Endodermal cell (in vitro differentiated cells): ENCODE data around the gene CISD1. TPM values are rescaled to one million over a fixed set of nuclear protein-coding genes. Genes with fewer than 3 reads are reported as not detected.
A peak's percentile ranks its signal among the peaks of the same experiment; 100 is the strongest.
"Not testable (repeated sequence)": the region's sequence is repeated elsewhere in the genome, so short reads cannot be mapped to it uniquely, and the experiment has no call there.

Experiments used
- DNase-seq: peaks from one replicate; pipeline ENCODE4 v3.0.0-alpha.2; 2017
- H3K27ac ChIP-seq: 2 replicates; pipeline ENCODE4 v1.5.1; 2013; ENCODE audit warnings: mild to moderate bottlenecking, low read depth, low read length, moderate library complexity
- H3K27me3 ChIP-seq: 2 replicates; pipeline ENCODE4 v1.6.1; 2013; ENCODE audit warnings: mild to moderate bottlenecking, low read length, moderate library complexity; ENCODE audit not compliant: insufficient read depth, control insufficient read depth, poor library complexity, severe bottlenecking
- H3K36me3 ChIP-seq: 2 replicates; pipeline ENCODE4 v1.7.0; 2013; ENCODE audit warnings: mild to moderate bottlenecking, low read length, moderate library complexity; ENCODE audit not compliant: control insufficient read depth, insufficient read depth
- H3K4me1 ChIP-seq: one replicate; pipeline ENCODE4 v1.7.0; 2013; ENCODE audit warnings: low read length; ENCODE audit not compliant: control insufficient read depth, insufficient read depth
- H3K4me3 ChIP-seq: 2 replicates; pipeline ENCODE4 v1.5.1; 2013; ENCODE audit warnings: mild to moderate bottlenecking, low read length, moderate library complexity
- H3K9ac ChIP-seq: 2 replicates; pipeline ENCODE4 v1.6.1; 2013; ENCODE audit warnings: mild to moderate bottlenecking, low read length, moderate library complexity; ENCODE audit not compliant: poor library complexity, severe bottlenecking; ENCODE audit errors: extremely low read depth
- H3K9me3 ChIP-seq: 2 replicates; pipeline ENCODE4 v1.6.1; 2013; ENCODE audit warnings: mild to moderate bottlenecking, low read length, moderate library complexity; ENCODE audit not compliant: control insufficient read depth
- H3K27ac Mint-ChIP-seq: 2 replicates; pipeline ENCODE4 v1.8.0; 2020; ENCODE audit warnings: mixed read lengths
- H3K27me3 Mint-ChIP-seq: 2 replicates; pipeline ENCODE4 v1.8.0; 2021; ENCODE audit warnings: mild to moderate bottlenecking, mixed read lengths; ENCODE audit not compliant: insufficient read depth
- H3K36me3 Mint-ChIP-seq: 2 replicates; pipeline ENCODE4 v1.8.0; 2020; ENCODE audit warnings: low read depth, mixed read lengths
- H3K4me1 Mint-ChIP-seq: 2 replicates; pipeline ENCODE4 v1.8.0; 2020; ENCODE audit warnings: mixed read lengths
- H3K4me3 Mint-ChIP-seq: 2 replicates; pipeline ENCODE4 v1.8.0; 2020; ENCODE audit warnings: mild to moderate bottlenecking, moderate library complexity, mixed read lengths
- H3K9me3 Mint-ChIP-seq: 2 replicates; pipeline ENCODE4 v1.8.0; 2020; ENCODE audit warnings: mild to moderate bottlenecking, mixed read lengths
- CTCF ChIP-seq: fragments of 200-600 bp; sonication (generic); conservative IDR thresholded peaks from 2 replicates; pipeline ENCODE4 v1.5.0; 2021; ENCODE audit warnings: antibody characterized with exemption, mild to moderate bottlenecking
- WGBS, 2 experiments: methylation state at CpG; one replicate each; pipeline versions ENCODE4 v1.1.5 to v1.1.7; 2013; ENCODE audit warnings: missing lambda C conversion rate in 2 of 2, mixed read lengths in 1 of 2; ENCODE audit not compliant: insufficient coverage in 1 of 2, insufficient read length in 1 of 2; 5-methylcytosine and 5-hydroxymethylcytosine counted together
- total RNA-seq, 2 donors: library from RNA; stranded (reverse); fragmentation: NEBNext Ultra II Directional in 1 of 2; extraction: Animal tissue kit (Norgen Biotek cat#: 25700) in 1 of 2; gene quantifications; 2 replicates in 1 of 2; 3 replicates in 1 of 2; pipeline ENCODE4 v1.2.1, GENCODE V29; 2021

CISD1 gene
- total RNA-seq, 2 donors from 2014 or later: 33.9 to 39.0 TPM

GRCh38 chr10:58253184-58253583 lies 15.8 kb upstream of the CISD1 start:
- WGBS, 2 experiments: 93 to 97% methylated on average over 4 of the region's 4 CpGs
- Mint-ChIP-seq H3K27me3 (no peaks in the 10 kb centered on the region), H3K36me3 (peaks cover 51% of the 10 kb centered on the region), H3K27ac (no peak overlapping the region), H3K4me3 (no peak overlapping the region), H3K4me1 (no peaks in the 10 kb centered on the region), H3K9me3 (peaks cover 67% of the 10 kb centered on the region)
- Histone ChIP-seq H3K27ac (no peak overlapping the region), H3K9me3 (peaks cover 71% of the 10 kb centered on the region), H3K4me1 (no peaks in the 10 kb centered on the region), H3K36me3 (peaks cover 5% of the 10 kb centered on the region), H3K9ac (no peak overlapping the region), H3K27me3 (no peaks in the 10 kb centered on the region), H3K4me3 (no peak overlapping the region)
- no peak for DNase-seq
- TF ChIP-seq CTCF: no peak

GRCh38 chr10:58254644-58255043 lies 14.3 kb upstream of the CISD1 start:
- Mint-ChIP-seq H3K36me3 (peaks cover 55% of the 10 kb centered on the region), H3K4me1 (no peaks in the 10 kb centered on the region), H3K4me3 (no peak overlapping the region), H3K27ac (no peak overlapping the region), H3K27me3 (no peaks in the 10 kb centered on the region), H3K9me3 (peaks cover 67% of the 10 kb centered on the region)
- no peak for TF ChIP-seq CTCF
- no peaks in the 10 kb centered on the region for H3K27me3 ChIP-seq
- no peak for DNase-seq
- H3K27ac ChIP-seq: no peak overlapping the region
- peak overlapping the region; percentile 46 for H3K4me3 ChIP-seq
- H3K9me3 ChIP-seq: peaks cover 79% of the 10 kb centered on the region
- H3K36me3 ChIP-seq: peaks cover 13% of the 10 kb centered on the region
- no peaks in the 10 kb centered on the region for H3K4me1 ChIP-seq
- H3K9ac ChIP-seq: no peak overlapping the region
- 100% methylated on average over 1 of the region's 1 CpG for WGBS, 2 experiments

GRCh38 chr10:58256013-58256780 lies 12.8 kb upstream of the CISD1 start:
- WGBS, 2 experiments: 86 to 88% methylated on average over 4 to 7 of the region's 7 CpGs
- H3K9me3 Mint-ChIP-seq: peaks cover 67% of the 10 kb centered on the region
- H3K27me3 ChIP-seq, H3K27me3 Mint-ChIP-seq, H3K4me1 Mint-ChIP-seq, H3K27ac Mint-ChIP-seq, H3K4me1 ChIP-seq, H3K27ac ChIP-seq, H3K9ac ChIP-seq, H3K4me3 Mint-ChIP-seq: not testable (repeated sequence)
- H3K36me3 ChIP-seq: peaks cover 14% of the 10 kb centered on the region
- H3K4me3 ChIP-seq: peak overlapping the region; percentile 57
- H3K36me3 Mint-ChIP-seq: peaks cover 60% of the 10 kb centered on the region
- H3K9me3 ChIP-seq: peaks cover 84% of the 10 kb centered on the region
- DNase-seq: peak; percentile 57
